MM.1S (cell line): ENCODE data around the gene RAC3.

ENCODE experiments used
- DNase-seq: peaks from one replicate; pipeline ENCODE4 v3.0.0-alpha.2; 2015
- H2AFZ ChIP-seq: fragments of 300-600 bp; sonication (generic); 2 replicates; pipeline ENCODE4 v1.6.0; 2016; ENCODE audit warnings: antibody characterized with exemption, low read length
- H3F3A ChIP-seq: fragments of 300-600 bp; sonication (generic); 2 replicates; pipeline ENCODE4 v1.6.1; 2016; ENCODE audit warnings: mild to moderate bottlenecking, antibody characterized with exemption, low read length, moderate library complexity, mixed read lengths; ENCODE audit not compliant: insufficient read depth
- H3K27ac ChIP-seq: fragments of 300-600 bp; sonication (generic); 2 replicates; pipeline ENCODE4 v1.5.1; 2016; ENCODE audit warnings: mild to moderate bottlenecking, low read length
- H3K27me3 ChIP-seq: fragments of 300-600 bp; sonication (generic); replicated peaks from 2 replicates; pipeline ENCODE4 v1.6.0; 2016; ENCODE audit warnings: low read length; ENCODE audit not compliant: insufficient read depth
- H3K36me3 ChIP-seq: fragments of 300-600 bp; sonication (generic); replicated peaks from 2 replicates; pipeline ENCODE4 v1.6.1; 2016; ENCODE audit warnings: mild to moderate bottlenecking, low read length, mixed read lengths; ENCODE audit not compliant: insufficient read depth
- H3K4me1 ChIP-seq: fragments of 300-600 bp; sonication (generic); 2 replicates; pipeline ENCODE4 v1.6.1; 2016; ENCODE audit warnings: low read length, mixed read lengths
- H3K4me2 ChIP-seq: fragments of 300-600 bp; sonication (generic); 2 replicates; pipeline ENCODE4 v1.6.0; 2016; ENCODE audit warnings: low read depth, low read length
- H3K4me3 ChIP-seq: fragments of 300-600 bp; sonication (generic); 2 replicates; pipeline ENCODE4 v1.5.1; 2016; ENCODE audit warnings: low read length, mixed read lengths
- H3K79me2 ChIP-seq: fragments of 300-600 bp; sonication (generic); 2 replicates; pipeline ENCODE4 v1.6.1; 2016; ENCODE audit warnings: mixed run types, low read length, mixed read lengths
- H3K9ac ChIP-seq: fragments of 300-600 bp; sonication (generic); 2 replicates; pipeline ENCODE4 v1.6.1; 2016; ENCODE audit warnings: low read length, mixed read lengths
- H3K9me2 ChIP-seq: fragments of 300-600 bp; sonication (generic); replicated peaks from 2 replicates; pipeline ENCODE4 v1.6.1; 2016; ENCODE audit warnings: mild to moderate bottlenecking, low read length, mixed read lengths; ENCODE audit not compliant: insufficient read depth
- H3K9me3 ChIP-seq: fragments of 300-600 bp; sonication (generic); replicated peaks from 2 replicates; pipeline ENCODE4 v1.6.1; 2016; ENCODE audit warnings: mild to moderate bottlenecking, low read length, mixed read lengths; ENCODE audit not compliant: insufficient read depth
- H4K20me1 ChIP-seq: fragments of 300-600 bp; sonication (generic); 2 replicates; pipeline ENCODE4 v1.6.1; 2016; ENCODE audit warnings: mild to moderate bottlenecking, low read length, moderate library complexity, mixed read lengths; ENCODE audit not compliant: insufficient read depth
- CTCF ChIP-seq: fragments of 300-600 bp; sonication (generic); IDR thresholded peaks from 2 replicates; pipeline ENCODE4 v1.5.1; 2016; ENCODE audit warnings: antibody characterized with exemption, low read length, mixed read lengths
- EZH2 ChIP-seq: fragments of 300-600 bp; sonication (generic); optimal IDR thresholded peaks from 2 replicates; pipeline ENCODE3; 2017; ENCODE audit warnings: low read depth, mild to moderate bottlenecking, antibody characterized with exemption, low read length, mixed read lengths
- EZH2phosphoT487 ChIP-seq: fragments of 300-600 bp; sonication (generic); IDR thresholded peaks from 2 replicates; pipeline ENCODE4 v1.6.1; 2018; ENCODE audit warnings: antibody characterized with exemption, low read length

Gene RAC3

DNA sequence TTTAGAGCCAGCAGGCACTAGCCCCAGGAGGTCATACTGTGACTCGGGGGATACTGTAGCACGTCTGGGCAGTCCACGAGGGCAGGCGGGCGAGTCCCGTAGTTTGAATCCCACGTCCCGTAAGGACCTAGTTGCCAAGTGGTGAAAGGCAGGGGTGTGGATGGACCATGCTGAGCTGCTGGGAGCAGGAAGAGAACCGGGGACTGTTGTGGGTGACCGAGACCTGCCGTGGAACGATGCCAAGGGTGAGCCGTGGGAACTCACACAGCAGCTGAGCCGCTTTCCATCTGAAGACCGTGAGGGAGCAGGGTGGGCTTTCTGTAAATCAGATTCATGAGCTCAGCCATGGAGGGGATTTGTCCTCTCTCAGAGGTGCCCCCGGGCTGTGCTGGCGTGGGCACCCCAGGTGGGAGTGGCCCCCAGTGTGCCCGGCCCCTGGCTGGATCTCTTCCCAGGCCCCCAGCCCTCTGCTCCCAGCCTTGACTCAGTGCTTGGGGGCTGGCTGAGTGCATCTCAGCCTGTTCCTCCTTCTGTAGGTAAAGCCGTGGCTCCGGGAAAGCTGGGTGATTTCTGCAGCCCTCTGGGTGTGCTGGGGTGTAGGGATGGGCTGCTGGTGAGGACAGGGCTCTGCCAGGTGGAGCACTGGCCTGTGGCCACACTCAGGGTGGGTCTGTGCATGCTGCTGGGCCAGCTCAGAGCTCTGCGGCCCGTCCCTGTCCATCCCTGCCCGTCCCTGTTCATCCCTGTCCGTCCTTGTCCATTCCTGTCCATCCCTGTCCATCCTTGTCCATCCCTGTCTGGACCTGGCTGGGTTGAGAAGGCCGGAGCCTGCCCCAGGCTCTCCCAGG lies 40.4 kb upstream of the RAC3 start:
- no peaks in the 10 kb centered on the region for H3K9me2 ChIP-seq
- H3K27ac ChIP-seq, result no peak overlapping the region
- no peak for TF ChIP-seq EZH2
- no peak for TF ChIP-seq CTCF
- no peak for TF ChIP-seq EZH2phosphoT487
- no peaks in the 10 kb centered on the region for H4K20me1 ChIP-seq
- no peak overlapping the region for H3K4me3 ChIP-seq
- H3K36me3 ChIP-seq, result no peaks in the 10 kb centered on the region
- H3K4me2 ChIP-seq, result no peak overlapping the region
- H3F3A ChIP-seq, result no peaks in the 10 kb centered on the region
- H3K9me3 ChIP-seq, result no peaks in the 10 kb centered on the region
- no peaks in the 10 kb centered on the region for H3K79me2 ChIP-seq
- DNase-seq, result no peak
- H2AFZ ChIP-seq, result no peak overlapping the region
- no peaks in the 10 kb centered on the region for H3K27me3 ChIP-seq
- H3K9ac ChIP-seq, result no peak overlapping the region
- H3K4me1 ChIP-seq, result no peaks in the 10 kb centered on the region

GRCh38 chr17:81991684-81992305 lies 39.7 kb upstream of the RAC3 start:
- TF ChIP-seq CTCF (no peak), EZH2phosphoT487 (no peak), EZH2 (no peak)
- H3K4me1 ChIP-seq, result no peaks in the 10 kb centered on the region
- no peaks in the 10 kb centered on the region for H3K9me2 ChIP-seq
- no peaks in the 10 kb centered on the region for H3F3A ChIP-seq
- H3K27ac ChIP-seq, result no peak overlapping the region
- H3K9me3 ChIP-seq, result no peaks in the 10 kb centered on the region
- no peak overlapping the region for H3K4me3 ChIP-seq
- no peak for DNase-seq
- no peak overlapping the region for H3K4me2 ChIP-seq
- no peaks in the 10 kb centered on the region for H3K27me3 ChIP-seq
- H3K9ac ChIP-seq, result no peak overlapping the region
- no peaks in the 10 kb centered on the region for H3K79me2 ChIP-seq
- H2AFZ ChIP-seq, result no peak overlapping the region
- H3K36me3 ChIP-seq, result no peaks in the 10 kb centered on the region
- H4K20me1 ChIP-seq, result no peaks in the 10 kb centered on the region

DNA sequence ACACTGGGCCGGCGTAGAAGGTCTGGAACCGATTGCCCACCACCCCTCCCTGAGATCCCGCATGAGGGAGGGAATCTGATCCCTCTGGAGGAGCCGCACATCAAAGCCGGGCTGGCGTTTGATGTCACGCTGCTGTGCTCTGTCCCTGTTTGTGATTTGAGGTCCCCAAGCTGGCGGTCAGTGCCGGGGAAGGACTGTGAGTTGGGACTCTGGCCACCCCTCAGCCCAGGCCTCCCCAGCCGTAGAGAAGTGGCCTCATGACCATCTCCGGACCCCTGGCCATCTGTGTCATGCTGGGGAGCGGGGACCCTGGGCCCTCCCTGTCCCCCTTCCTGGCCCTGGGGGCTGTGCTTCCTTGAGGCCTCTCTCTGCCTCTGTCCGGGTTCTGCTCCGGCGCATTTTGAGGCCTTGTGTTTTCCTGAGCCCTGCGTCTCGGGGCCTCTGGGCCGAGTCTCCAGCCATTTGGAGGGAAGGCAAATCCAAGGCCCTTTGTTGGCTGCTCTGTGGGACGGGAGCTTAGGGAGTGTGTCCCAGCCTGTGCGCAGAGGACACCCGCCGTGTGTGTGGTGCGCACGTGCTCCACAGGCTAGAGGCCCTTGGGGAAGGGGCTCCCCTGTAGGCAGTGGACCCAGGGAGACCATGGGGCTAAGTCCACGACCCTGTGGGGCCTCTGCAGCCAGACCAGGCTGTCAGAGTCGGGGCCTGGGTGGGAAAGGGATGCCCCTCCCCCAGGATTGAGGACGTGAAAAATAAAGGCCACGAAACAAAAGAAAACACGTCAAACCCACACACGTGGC lies 39.0 kb upstream of the RAC3 start:
- Histone ChIP-seq H3F3A (no peaks in the 10 kb centered on the region), H3K4me3 (no peak overlapping the region), H3K27ac (no peak overlapping the region), H4K20me1 (no peaks in the 10 kb centered on the region), H3K9me3 (no peaks in the 10 kb centered on the region), H3K9me2 (no peaks in the 10 kb centered on the region), H3K4me1 (no peaks in the 10 kb centered on the region), H3K27me3 (no peaks in the 10 kb centered on the region), H3K36me3 (no peaks in the 10 kb centered on the region), H3K4me2 (no peak overlapping the region), H3K9ac (no peak overlapping the region), H2AFZ (no peak overlapping the region), H3K79me2 (no peaks in the 10 kb centered on the region)
- TF ChIP-seq EZH2 (no peak), CTCF (no peak), EZH2phosphoT487 (no peak)
- DNase-seq, result no peak
